ENCODE measurements around the gene AHCYL2. TPM values are rescaled to one million over a fixed set of nuclear protein-coding genes. Genes with fewer than 3 reads are reported as not detected.

Gene AHCYL2
- total RNA-seq, 1 experiment from 2014 or later: 23.2 TPM

- no peak overlapping the region for H3K9ac ChIP-seq (ENCODE audit: extremely low read depth, insufficient read length, low read length)
- no peak overlapping the region for H2BK12ac ChIP-seq (ENCODE audit: insufficient read length, low read depth, low read length)
- no peak overlapping the region for H3K23ac ChIP-seq (ENCODE audit: insufficient read length, low read depth, low read length)
- Mint-ChIP-seq H3K9me3 (no peaks in the 10 kb centered on the region), H3K4me1 (peaks cover 16 to 24% of the 10 kb centered on the region in 2 experiments), H3K27me3 (ENCODE audit: low read depth) (no peaks in the 10 kb centered on the region), H3K36me3 (ENCODE audit: insufficient read depth in 1 of 3, low read depth in 3 of 3) (peaks cover 0 to 2% (median 0%) of the 10 kb centered on the region in 3 experiments; a peak in 1 of 7 replicates), H3K27ac (no peak overlapping the region), H3K4me3 (no peak overlapping the region)
- H2AFZ ChIP-seq (ENCODE audit: low read length): no peak overlapping the region
- H3K23me2 ChIP-seq (ENCODE audit: insufficient read length, low read depth, low read length, poor library complexity, severe bottlenecking): no peaks in the 10 kb centered on the region
- H2BK15ac ChIP-seq (ENCODE audit: low read depth, low read length): no peak overlapping the region
- H4K91ac ChIP-seq (ENCODE audit: insufficient read length, low read depth, low read length): no peak overlapping the region
- no peak overlapping the region for H3K56ac ChIP-seq (ENCODE audit: insufficient read length, low read depth, low read length)
- no peak overlapping the region for H3T11ph ChIP-seq (ENCODE audit: low read length)
- no peak overlapping the region for H3K14ac ChIP-seq (ENCODE audit: insufficient read depth, low read length)
- H3K4me2 ChIP-seq (ENCODE audit: insufficient read depth, insufficient read length, low read length): no peak overlapping the region
- no CpG with 5 or more reads among the region's 9 CpGs for WGBS (ENCODE audit: extremely low coverage, insufficient read length, low lambda C conversion rate)
- H4K20me1 ChIP-seq (ENCODE audit: control insufficient read depth, insufficient read depth, insufficient read length): no peaks in the 10 kb centered on the region
- no peak overlapping the region for H2AK5ac ChIP-seq (ENCODE audit: insufficient read length, low read length)
- no peak overlapping the region for H4K5ac ChIP-seq (ENCODE audit: insufficient read length, low read depth, low read length)
- no peaks in the 10 kb centered on the region for H3K79me2 ChIP-seq (ENCODE audit: insufficient read depth, low read length)
- H3K9me3 ChIP-seq (ENCODE audit: control insufficient read depth, low read depth, low read length): no peaks in the 10 kb centered on the region
- no peaks in the 10 kb centered on the region for H3K27me3 ChIP-seq (ENCODE audit: insufficient read depth, low read length)
- DNase-seq: no peak
- TF ChIP-seq CTCF (conservative IDR thresholded peaks at IDR 0.05): no peak
- no peak overlapping the region for H4K8ac ChIP-seq (replicated peaks; ENCODE audit: insufficient read length, low read depth, low read length)
- H2BK120ac ChIP-seq (ENCODE audit: low read depth, low read length, poor library complexity, severe bottlenecking): no peak overlapping the region
- no peaks in the 10 kb centered on the region for H3K79me1 ChIP-seq (ENCODE audit: insufficient read depth, low read depth, low read length, poor library complexity, severe bottlenecking)
- no peak overlapping the region for H3K4ac ChIP-seq (ENCODE audit: low read depth, low read length)
- no peaks in the 10 kb centered on the region for H3K4me1 ChIP-seq (ENCODE audit: insufficient read depth, low read length)
- H3K27ac ChIP-seq (ENCODE audit: insufficient read length, low read depth, low read length): no peak overlapping the region
- H2BK20ac ChIP-seq (ENCODE audit: low read depth, low read length, poor library complexity, severe bottlenecking): no peak overlapping the region
- no peak overlapping the region for H3K18ac ChIP-seq (ENCODE audit: insufficient read length, low read depth, low read length)
- H2BK5ac ChIP-seq (ENCODE audit: insufficient read length, low read length): no peak overlapping the region
These were observed 157.1 kb downstream of the AHCYL2 start for GRCh38 chr7:129381710-129382484.

Data from H9 (cell line).